Measurements from ENCODE around the gene PRPH.

PRPH gene

GRCh38 chr12:49342066-49342913 is 47.3 kb downstream of the PRPH start:
- TF ChIP-seq CTCF (IDR thresholded peaks at IDR 0.05; ENCODE audit: low read depth, low read length, missing control alignments) = peak; percentile 90
- H3K4me3 ChIP-seq (ENCODE audit: low read depth, low read length) = peak overlapping the region; percentile 4; the same call in 1 of the 2 replicates
- DNase-seq (ENCODE audit: low read depth) = peak; percentile 55

- 0 out of 2 replicates have a peak overlapping the region, but pooled peaks have one; percentile 4 for H3K4me3 ChIP-seq (ENCODE audit: low read depth, low read length)
- no peak for TF ChIP-seq CTCF (IDR thresholded peaks at IDR 0.05; ENCODE audit: low read depth, low read length, missing control alignments)
- no peak for DNase-seq (ENCODE audit: low read depth)
Measured at GRCh38 chr12:49342914-49343731, 48.2 kb downstream of the PRPH start.

- H3K4me3 ChIP-seq (ENCODE audit: low read depth, low read length) = no peak overlapping the region
- no peak for DNase-seq (ENCODE audit: low read depth)
- TF ChIP-seq CTCF (IDR thresholded peaks at IDR 0.05; ENCODE audit: low read depth, low read length, missing control alignments) = no peak
Measured at GRCh38 chr12:49344486-49345050, 49.6 kb downstream of the PRPH start.

GRCh38 chr12:49345051-49345824 is 50.3 kb downstream of the PRPH start:
- TF ChIP-seq CTCF (IDR thresholded peaks at IDR 0.05; ENCODE audit: low read depth, low read length, missing control alignments) = no peak
- DNase-seq (ENCODE audit: low read depth) = no peak
- H3K4me3 ChIP-seq (ENCODE audit: low read depth, low read length) = peak overlapping the region; percentile 32

- H3K4me3 ChIP-seq (ENCODE audit: low read depth, low read length) = peak overlapping the region; percentile 32
- TF ChIP-seq CTCF (IDR thresholded peaks at IDR 0.05; ENCODE audit: low read depth, low read length, missing control alignments) = no peak
- no peak for DNase-seq (ENCODE audit: low read depth)
Measured at GRCh38 chr12:49345825-49346658, 51.1 kb downstream of the PRPH start.

All from GM12864 (cell line).